ENCODE measurements around the gene INO80B. TPM values are rescaled to one million over a fixed set of nuclear protein-coding genes. Genes with fewer than 3 reads are reported as not detected.
A peak's percentile ranks its signal among the peaks of the same experiment; 100 is the strongest.
"Not testable (repeated sequence)": the region's sequence is repeated elsewhere in the genome, so short reads cannot be mapped to it uniquely, and the experiment has no call there.

The INO80B gene
- 10 to 100 TPM; 15.4 to 24.6 (median 18.0) TPM for polyA plus RNA-seq (ENCODE audit: insufficient read length in 10 of 10)
- long read RNA-seq, donor 1, partial matches to known transcripts: 0 of 7 reads
- long read RNA-seq, donor 1, other reads (novel, unspliced or antisense): 0 of 7 reads
- long read RNA-seq, donor 2, partial matches to known transcripts: 0 of 3 reads
- long read RNA-seq, donor 2, other reads (novel, unspliced or antisense): 0 of 3 reads
- long read RNA-seq, donor 3: 0 reads
- long read RNA-seq, donor 4, partial matches to known transcripts: 0 of 5 reads
- long read RNA-seq, donor 4, other reads (novel, unspliced or antisense): 0 of 5 reads
- long read RNA-seq, donor 5, transcript INO80B-201 (5 exons, 1,261 nt): major isoform, 10 of 11 reads
- long read RNA-seq, donor 5, partial matches to known transcripts: 0 of 11 reads
- long read RNA-seq, donor 5, other reads (novel, unspliced or antisense): 0 of 11 reads
- long read RNA-seq, donor 6, transcript INO80B-201 (5 exons, 1,261 nt): major isoform, 7 of 8 reads
- long read RNA-seq, donor 6, partial matches to known transcripts: 0 of 8 reads
- long read RNA-seq, donor 6, other reads (novel, unspliced or antisense): 0 of 8 reads
- long read RNA-seq, donor 7, partial matches to known transcripts: 0 of 4 reads
- long read RNA-seq, donor 7, other reads (novel, unspliced or antisense): 0 of 4 reads
- long read RNA-seq, donor 8, partial matches to known transcripts: 0 of 4 reads
- long read RNA-seq, donor 8, other reads (novel, unspliced or antisense): 0 of 4 reads
- long read RNA-seq, donor 9, partial matches to known transcripts: 0 of 1 reads
- long read RNA-seq, donor 9, other reads (novel, unspliced or antisense): 0 of 1 reads

DNA sequence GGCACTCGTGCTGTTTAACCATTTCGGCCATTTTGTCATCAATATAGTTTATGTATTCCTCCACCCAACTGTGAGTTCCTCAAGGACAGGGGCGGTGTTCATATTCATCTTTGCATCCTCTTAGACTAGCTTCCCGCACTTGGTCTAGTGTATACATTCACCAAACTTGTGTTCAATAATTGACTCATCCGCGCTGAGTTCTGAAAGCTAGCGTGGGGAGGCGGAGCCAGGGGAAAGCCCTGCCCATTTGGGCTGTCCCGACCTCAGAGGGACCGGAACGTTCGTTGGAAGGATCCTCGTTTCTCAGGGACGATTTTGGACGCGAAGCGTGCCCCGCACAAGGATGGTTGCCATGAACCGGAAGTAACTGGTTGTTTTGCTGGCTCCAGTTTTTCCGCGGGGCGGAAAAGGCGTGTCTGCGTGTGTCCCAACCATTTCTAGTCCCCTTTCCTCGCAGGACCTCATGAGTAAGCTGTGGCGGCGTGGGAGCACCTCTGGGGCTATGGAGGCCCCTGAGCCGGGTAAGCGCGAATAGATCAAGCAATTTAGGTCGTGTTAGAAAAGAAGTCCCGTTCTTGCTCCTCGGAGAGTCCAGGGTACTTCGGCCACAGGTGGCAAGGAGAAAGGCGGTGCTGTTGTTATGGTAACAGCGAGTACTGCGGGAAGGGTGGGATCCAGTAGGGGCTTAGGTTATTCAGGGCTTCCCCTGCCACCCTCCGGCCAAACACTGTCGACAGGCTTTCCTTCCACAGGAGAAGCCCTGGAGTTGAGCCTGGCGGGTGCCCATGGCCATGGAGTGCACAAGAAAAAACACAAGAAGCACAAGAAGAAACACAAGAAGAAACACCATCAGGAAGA is at the start of gene INO80B:
Gene INO80B, plus strand, starts transcription at position 434 of the 858 bp plus-strand sequence. Its CDS starts 30 bp downstream, at position 464.
- peak; percentile 98 to 99 (median 98) for DNase-seq

DNA sequence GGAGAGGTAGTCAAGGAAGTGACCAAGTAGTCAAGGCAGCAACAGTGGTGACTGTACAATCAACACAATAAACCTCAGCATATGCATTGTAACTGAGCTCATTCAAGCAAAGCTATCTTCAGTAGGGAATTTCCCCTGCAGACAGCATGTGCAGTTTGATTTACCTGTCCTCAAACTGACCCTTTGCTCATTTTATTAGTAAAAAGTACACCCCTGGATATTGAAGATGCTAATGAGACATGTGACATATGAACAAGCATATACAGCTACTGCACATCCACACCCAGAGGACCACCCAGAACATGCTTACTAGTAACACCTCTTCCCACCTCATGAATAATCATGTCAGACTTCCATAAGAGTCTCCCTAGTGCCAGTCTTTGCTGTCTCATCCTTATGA is 48.9 kb upstream of the INO80B start:
- no peak for DNase-seq

- DNase-seq: no peak
Observed at GRCh38 chr2:74407682-74408081, 47.2 kb upstream of the INO80B start.

DNA sequence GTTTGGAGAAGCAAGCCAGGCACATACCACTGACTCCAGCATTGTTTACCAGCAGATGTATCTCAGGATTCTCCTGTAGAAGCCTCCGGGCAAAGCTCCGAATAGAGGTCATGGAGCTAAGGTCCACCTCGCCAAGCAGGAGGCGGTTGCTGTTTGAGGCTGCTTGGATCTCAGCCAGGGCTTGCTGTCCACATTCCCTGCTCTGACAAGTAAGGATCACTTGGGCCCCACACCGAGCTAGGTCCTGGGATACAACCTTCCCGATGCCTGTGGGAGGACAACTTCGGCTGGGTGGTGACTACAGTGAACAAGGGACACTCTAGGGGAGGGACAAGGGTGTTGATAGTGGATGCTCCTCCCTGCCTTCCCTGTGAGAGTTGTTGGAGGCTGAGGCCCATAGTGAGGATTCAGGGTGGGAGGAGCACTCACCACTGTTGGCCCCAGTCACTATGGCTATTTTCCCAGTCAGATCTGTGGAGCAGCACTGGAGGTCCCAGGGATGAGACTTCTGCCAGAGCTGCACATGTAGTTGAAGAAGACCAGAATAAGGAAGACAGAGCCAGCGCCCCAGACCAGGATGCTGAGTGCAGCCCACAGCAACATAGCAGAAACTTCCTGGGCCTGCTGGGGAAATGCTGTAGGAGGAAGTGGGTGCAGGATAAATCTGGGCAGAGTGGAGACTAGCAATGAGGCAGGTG is 41.7 kb upstream of the INO80B start:
- DNase-seq: peak; percentile 31 to 85 (median 79)

DNA sequence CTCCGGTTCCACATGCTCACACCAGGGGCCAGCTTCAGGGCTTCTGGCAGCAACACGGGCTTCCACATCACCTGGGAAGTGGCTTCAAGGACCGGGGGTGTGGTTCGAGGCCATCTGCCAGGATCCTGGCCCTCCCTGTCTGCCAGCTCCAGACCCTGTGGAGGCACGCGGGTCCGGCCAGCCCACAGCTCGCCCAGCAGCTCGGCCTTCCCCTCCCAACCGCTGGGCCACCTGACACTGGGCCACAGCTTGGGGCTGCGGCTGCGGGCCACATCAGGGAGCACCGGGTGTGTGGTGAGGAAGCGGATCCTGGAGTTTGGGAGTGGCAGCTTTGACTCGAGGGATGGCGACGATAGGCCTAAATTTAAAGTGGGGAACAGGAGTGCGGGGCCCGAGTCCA is 40.4 kb upstream of the INO80B start:
- no peak for DNase-seq

GRCh38 chr2:74414881-74415761 is 39.8 kb upstream of the INO80B start:
- peak; percentile 39 to 88 (median 59) for DNase-seq

DNA sequence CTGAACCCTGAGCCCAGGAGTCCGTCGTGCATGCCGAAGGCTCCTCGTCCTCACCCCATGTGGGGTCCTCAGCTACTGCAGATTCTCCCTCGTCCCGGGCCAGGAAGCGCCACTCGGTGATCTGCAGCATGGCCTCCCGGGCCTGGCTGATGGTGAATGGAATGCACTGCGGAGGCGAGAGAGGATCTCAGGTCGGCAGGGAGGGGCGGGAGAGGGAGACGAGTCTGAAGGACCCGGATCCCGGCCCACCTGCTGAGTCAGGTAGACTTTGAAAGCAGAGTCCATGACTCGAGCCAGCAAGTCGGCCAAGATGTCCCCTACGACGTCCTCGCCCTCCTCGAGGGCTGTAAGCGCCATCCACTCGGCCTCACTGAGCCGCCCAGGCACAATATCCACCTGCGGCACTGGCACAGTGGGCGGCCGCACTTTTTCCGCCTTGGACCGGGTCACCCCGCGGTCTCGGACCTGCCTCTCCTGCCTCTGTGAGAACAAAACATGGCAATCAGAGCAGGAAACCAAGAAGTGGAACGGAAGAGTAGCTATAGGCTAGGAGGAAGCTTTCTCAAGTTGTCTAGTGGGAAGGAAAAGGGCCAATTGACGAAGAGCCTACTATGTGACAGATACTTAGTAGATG is 39.0 kb upstream of the INO80B start:
- no peak for DNase-seq

DNA sequence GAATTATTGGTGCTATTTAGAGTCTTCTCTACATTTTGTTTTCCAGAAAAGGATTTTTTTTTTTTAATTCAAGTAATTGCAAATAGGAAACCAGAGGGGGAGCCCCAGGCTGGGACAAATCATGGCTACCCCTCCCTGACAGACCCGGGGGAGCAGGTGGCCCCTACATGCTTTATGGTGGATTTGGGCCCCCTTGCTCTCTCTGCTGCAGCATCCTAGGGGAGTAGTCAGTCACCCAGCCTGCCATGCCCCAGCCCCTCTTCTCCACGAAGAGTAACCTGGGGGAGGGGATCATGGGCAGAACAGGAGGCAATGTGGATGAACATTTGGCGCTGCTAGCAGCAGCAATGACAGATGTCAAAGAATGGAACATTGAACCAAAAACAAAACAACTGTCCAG is 38.1 kb upstream of the INO80B start:
- no peak for DNase-seq

DNA sequence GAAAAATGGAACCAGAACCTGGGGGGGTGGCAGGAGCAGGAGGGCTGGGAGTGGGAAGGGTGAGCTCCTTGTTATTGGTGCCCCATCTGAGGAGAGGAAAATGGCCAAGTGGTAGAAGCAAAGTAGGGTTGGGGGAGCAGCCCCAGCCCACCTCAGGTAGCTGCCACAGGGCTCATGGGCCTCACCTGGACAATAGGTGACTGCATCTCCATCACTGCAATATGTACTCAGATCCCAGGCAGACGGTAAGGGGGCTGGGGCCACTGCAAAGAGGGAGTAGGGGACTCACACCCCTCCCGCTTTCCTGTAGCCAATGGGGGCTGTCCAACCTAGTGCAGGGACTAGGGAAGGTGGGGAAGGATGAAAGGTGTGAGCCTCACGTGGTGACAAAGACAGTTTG is 37.7 kb upstream of the INO80B start:
- no peak for DNase-seq

DNA sequence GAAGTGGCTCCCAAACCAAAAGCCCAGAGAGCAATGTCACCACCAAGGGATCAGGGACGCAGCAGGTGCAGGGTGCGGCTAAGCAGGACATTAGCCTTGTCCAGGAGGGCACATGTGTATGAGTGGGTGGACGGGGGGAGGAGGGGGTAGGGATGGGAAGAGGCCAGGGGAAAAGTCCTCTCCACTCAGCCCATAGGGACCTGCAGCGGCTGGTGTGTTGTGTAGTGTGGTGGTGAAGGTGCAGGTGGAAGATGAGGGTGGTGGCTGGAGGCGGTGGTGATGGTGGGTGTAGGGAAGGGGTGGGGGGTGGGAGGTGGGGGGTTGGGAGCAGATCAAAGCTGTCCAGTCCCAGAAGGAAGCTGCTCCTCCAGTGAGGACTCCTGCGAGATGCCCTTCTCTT is 37.1 kb upstream of the INO80B start:
- DNase-seq: no peak

DNA sequence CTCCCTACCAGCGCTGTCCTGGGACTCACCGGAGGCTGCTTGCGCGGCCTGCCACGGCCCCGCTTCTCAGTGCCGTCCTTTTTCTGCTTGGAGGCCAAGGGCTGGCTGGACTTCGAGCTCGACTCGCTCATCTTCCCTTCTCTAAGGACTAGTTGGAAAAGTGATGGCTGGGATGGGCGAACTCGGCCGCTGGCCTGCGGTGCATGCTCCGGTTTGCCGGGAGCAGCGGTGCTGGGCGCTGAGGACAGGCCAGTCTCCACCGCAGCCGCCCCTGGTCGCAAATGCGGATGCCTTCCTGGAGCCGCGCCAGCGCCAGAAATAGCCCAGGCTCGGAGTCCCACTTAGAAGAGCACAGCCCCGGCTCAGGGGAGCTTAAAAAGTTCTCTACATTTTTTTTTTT is 36.6 kb upstream of the INO80B start:
- DNase-seq: no peak

DNA sequence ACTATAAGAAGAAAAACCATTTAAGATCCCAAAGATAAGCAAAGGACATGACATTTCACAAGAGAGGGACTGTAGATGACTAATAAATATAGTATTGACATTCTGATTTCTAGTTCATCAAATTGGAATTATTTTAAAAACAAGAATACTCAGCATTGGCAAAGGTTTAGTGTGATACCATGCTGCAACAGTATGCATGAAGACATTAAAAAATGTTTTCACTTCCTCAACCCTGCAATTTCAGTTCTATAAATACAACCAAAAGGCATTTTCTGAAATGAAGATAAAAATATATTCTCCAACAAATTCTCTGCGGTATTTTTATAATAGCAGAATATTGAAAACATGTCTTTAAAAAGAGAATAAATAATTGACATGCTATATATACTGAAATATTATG is 35.5 kb upstream of the INO80B start:
- no peak for DNase-seq

DNA sequence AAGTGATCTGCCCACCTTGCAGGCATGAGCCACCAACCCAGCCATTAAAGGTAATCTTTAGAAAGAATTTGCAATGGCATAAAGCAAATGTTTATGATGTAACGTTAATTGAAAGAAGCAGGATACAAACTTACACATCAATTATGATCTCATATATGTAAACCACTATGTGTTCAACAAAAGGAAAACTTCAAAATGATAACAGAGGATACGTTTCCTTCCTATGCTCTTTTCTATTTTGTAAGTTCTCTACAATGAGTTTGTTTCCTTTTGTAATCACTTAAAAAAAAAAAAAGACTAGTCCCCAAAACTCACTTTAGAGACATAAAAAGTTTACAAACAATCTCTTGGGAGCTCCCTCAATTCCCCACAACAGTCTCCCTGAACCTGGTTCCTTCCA is 34.9 kb upstream of the INO80B start:
- no peak for DNase-seq

DNA sequence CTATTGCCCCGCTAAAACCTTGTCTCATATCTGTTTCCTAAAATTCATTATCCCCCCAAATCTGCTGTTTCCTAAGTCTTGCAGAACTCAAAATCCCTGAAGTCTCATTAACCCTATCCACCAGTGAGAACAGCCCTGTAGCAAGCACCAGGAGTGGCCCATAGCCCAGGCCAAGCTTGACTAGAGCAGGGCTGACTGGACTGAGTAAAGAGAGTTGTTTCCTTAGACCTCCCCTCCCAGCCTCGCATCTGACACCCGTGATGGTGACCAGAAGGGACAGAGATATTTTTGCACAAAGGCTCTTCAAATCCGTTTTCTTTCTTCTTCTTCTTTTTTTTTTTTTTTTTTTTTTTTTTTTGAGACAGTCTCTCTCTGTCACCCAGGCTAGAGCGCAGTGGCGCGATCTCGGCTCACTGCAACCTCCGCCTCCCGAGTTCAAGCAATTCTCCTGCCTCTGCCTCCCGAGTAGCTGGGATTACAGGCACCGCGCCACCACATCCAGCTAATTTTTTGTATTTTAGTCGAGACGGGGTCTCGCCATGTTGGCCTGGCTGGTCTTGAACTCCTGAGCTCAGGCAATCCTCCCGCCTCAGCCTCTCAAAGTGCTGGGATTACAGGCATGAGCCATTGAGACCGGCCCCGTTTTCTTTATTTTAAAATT is 34.3 kb upstream of the INO80B start:
- DNase-seq: not testable (repeated sequence)

DNA sequence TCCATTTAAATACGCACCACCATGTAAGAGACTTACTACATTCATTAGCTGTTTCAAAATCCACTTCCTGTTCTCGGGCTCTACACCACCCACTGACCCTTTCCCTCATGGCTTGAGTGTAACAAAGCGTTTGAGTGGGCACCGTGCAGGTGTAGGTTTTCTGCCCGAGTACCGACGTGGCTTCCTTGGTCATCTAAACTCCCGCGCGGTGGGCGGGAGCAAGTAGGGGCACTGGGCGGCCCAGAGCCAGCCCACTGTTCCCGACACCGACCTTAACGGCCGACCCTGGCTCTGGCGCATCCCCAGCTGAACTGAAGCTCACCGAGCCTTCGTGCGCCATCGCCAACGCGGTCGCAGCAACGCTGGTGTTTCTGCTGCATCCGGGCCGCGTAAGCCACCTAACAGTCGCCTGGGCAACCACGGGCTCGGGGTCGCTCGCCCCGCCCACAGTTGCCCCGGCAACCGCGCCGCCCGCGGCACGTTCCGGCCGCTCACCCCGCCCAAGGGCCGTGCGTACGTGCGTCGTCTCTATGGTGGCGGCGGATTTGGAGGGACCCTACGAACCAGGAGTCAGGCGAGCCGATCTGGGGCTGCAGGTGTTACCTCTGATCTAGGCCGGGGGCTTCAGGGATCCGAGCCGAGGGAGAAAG is 33.5 kb upstream of the INO80B start, which contains the start of the genes C2orf81 and WDR54:
Gene C2orf81, minus strand, starts transcription at position 399 of the 650 bp plus-strand sequence. Its CDS starts 59 bp downstream, at position 340.
Gene WDR54, plus strand, starts transcription at position 510 of the 650 bp plus-strand sequence. CDS start 424 bp downstream, outside the sequence.
- DNase-seq: peak; percentile 81 to 95 (median 88)

DNA sequence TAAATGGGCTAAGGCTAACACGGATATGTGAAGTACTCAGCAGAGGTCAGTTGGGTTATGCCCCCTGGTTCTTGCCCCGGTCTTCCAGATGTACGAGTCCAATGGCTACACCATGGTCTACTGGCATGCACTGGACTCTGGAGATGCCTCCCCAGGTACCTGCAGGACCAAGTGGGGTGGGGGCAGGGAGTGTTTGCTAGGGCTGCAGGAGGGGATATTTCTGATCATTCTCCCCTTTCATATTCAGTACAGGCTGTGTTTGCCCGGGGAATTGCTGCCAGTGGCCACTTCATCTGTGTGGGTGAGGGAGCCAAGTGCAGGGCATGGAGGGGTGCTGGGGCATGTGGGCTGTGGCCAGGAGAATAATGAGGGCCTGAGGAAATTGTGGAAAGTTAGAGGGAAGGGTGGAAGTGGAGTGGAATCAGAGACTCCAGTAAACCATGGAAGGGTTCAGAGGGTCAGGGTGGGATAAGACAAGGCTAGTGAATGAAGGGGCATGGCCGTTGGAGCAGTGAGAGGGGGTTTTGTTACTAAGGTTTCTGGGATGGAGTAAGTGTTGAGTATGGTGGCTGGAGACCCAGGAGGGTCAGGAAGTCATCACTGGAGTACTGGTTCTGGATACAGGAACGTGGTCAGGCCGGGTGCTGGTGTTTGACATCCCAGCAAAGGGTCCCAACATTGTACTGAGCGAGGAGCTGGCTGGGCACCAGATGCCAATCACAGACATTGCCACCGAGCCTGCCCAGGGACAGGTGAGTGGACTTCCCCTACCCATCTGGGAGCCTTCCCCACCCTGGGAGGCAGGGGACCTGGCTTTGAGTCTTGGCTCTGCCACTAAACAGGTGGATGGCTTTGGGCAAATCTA is 31.4 kb upstream of the INO80B start:
- no peak for DNase-seq
